ENCODE results near the gene ACAD10. TPM values are rescaled to one million over a fixed set of nuclear protein-coding genes. Genes with fewer than 3 reads are reported as not detected.

ACAD10 gene
- total and polyA plus RNA-seq, 12 donors: 14.7 to 65.5 (median 40.7) TPM

GRCh38 chr12:111767362-111768158 is 81.7 kb downstream of the ACAD10 start:
- TF ChIP-seq CTCF (IDR thresholded peaks at IDR 0.05): no peak
- no peak for TF ChIP-seq POLR2A (IDR thresholded peaks at IDR 0.05)
- Histone ChIP-seq H3K36me3 (replicated peaks in 1 of 2) (no peaks in the 10 kb centered on the region), H3K9me3 (replicated peaks in 1 of 3) (no peaks in the 10 kb centered on the region), H3K4me1 (replicated peaks in 1 of 2) (peaks cover 23 to 28% of the 10 kb centered on the region in 2 donors), H3K4me3 (peak overlapping the region; percentile 77 to 86 (median 80)), H3K27ac (peak overlapping the region; percentile 6 to 87 (median 80)), H3K27me3 (no peaks in the 10 kb centered on the region)
- 9 to 19% (median 13%) methylated on average over 16 to 18 of the region's 18 CpGs for WGBS, 4 donors
- intact Hi-C loops (cut with DNase I): no loop called here
- peak in 2 of 7 donors; percentile 35 to 46 for DNase-seq

DNA sequence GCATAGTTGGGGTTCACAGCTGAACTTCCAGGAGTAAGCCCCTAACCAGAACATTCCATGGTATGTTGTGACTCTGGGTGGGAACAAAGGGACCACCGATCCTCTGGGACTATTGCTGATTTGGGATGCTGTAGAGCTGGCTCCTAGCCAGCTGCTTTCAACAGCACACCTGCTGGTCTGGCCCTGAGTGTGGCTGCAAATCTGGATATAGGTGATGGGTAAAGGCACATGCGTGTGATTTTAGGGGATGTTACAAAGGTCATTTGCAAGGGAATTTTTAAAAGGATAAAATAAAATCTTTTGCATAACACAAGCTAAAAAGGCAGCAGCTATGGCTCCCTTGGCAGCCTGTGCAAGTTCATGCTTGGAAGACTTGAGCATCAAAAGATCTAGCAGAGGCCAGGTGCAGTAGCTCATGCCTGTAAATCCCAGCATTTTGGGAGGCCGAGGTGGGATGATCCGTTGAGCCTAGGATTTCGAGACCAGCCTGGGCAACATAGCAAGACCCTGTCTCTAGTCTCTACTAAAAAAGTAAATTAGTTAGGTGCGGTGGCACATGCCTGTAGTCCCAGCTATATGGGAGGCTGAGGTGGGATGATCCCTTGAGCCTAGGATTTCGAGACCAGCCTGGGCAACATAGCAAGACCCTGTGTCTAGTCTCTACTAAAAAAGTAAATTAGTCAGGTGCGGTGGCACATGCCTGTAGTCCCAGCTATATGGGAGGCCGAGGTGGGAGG is 82.5 kb downstream of the ACAD10 start:
- 87 to 91% (median 89%) methylated on average over 9 of the region's 9 CpGs for WGBS, 4 donors
- TF ChIP-seq POLR2A (IDR thresholded peaks at IDR 0.05) (no peak), CTCF (IDR thresholded peaks at IDR 0.05) (no peak)
- Histone ChIP-seq H3K9me3 (replicated peaks in 1 of 3) (no peaks in the 10 kb centered on the region), H3K27ac (peak overlapping the region in 1 of 5 donors; percentile 83), H3K4me3 (peak overlapping the region in 1 of 4 donors; percentile 86), H3K27me3 (no peaks in the 10 kb centered on the region), H3K36me3 (replicated peaks in 1 of 2) (no peaks in the 10 kb centered on the region), H3K4me1 (replicated peaks in 1 of 2) (peaks cover 23 to 29% of the 10 kb centered on the region in 2 donors)
- intact Hi-C loops (cut with DNase I): no loop called here
- no peak for DNase-seq

DNA sequence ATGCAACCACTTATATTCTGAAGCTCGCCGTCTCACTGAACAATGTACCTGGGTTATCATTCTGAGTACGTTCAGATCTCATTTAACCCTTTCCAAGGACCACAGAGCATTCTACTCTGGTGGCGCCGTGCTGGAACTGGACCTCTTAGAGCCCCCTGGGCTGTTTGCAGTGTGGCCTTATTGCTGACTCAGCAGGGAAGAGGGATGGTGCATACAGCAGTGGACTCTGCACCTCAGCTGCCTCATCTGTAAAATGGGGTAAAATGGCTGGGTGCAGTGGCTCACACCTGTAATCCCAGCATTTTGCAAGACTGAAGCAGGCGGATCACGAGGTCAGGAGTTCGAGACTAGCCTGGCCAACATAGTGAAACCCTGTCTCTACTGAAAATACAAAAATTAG is 83.7 kb downstream of the ACAD10 start:
- H3K4me3 ChIP-seq: no peak overlapping the region
- no peak overlapping the region for H3K27ac ChIP-seq
- H3K36me3 ChIP-seq (replicated peaks in 1 of 2): no peaks in the 10 kb centered on the region
- no peak for DNase-seq
- H3K27me3 ChIP-seq: no peaks in the 10 kb centered on the region
- intact Hi-C loops (cut with DNase I): no loop called here
- WGBS, 4 donors: 82 to 92% (median 88%) methylated on average over 8 of the region's 8 CpGs
- TF ChIP-seq CTCF (IDR thresholded peaks at IDR 0.05): no peak
- peaks cover 27 to 39% of the 10 kb centered on the region in 2 donors for H3K4me1 ChIP-seq (replicated peaks in 1 of 2)
- no peaks in the 10 kb centered on the region for H3K9me3 ChIP-seq (replicated peaks in 1 of 3)

GRCh38 chr12:111773801-111774551 is 88.1 kb downstream of the ACAD10 start:
- DNase-seq: peak in 5 of 7 donors; percentile 40 to 75 (median 49)
- TF ChIP-seq CTCF (IDR thresholded peaks at IDR 0.05) (no peak), POLR2A (IDR thresholded peaks at IDR 0.05) (no peak)
- H3K27ac ChIP-seq: peak overlapping the region in 3 of 5 donors; percentile 79 to 87 (median 87)
- H3K4me3 ChIP-seq: no peak overlapping the region
- 63 to 78% (median 70%) methylated on average over 17 of the region's 17 CpGs for WGBS, 4 donors
- no peaks in the 10 kb centered on the region for H3K36me3 ChIP-seq (replicated peaks in 1 of 2)
- no peaks in the 10 kb centered on the region for H3K9me3 ChIP-seq (replicated peaks in 1 of 3)
- H3K4me1 ChIP-seq (replicated peaks in 1 of 2): peaks cover 26 to 52% of the 10 kb centered on the region in 2 donors
- no peaks in the 10 kb centered on the region for H3K27me3 ChIP-seq
- intact Hi-C loops (cut with DNase I): no loop called here

Data from adrenal gland (tissue), 12 donors.